ENCODE results near the gene PLEKHJ1. TPM values are rescaled to one million over a fixed set of nuclear protein-coding genes. Genes with fewer than 3 reads are reported as not detected.
A peak's percentile ranks its signal among the peaks of the same experiment; 100 is the strongest.

Gene PLEKHJ1
- total RNA-seq, 1 donor from 2014 or later = 116 TPM

- H3K27ac Mint-ChIP-seq = peak overlapping the region; percentile 20
- H3K27me3 Mint-ChIP-seq = no peaks in the 10 kb centered on the region
- H3K36me3 Mint-ChIP-seq (ENCODE audit: insufficient read depth) = peaks cover under 1% of the 10 kb centered on the region
- no peak for TF ChIP-seq CTCF (IDR thresholded peaks at IDR 0.05; ENCODE audit: unreplicated experiment)
- peak overlapping the region; percentile 21 for H3K4me3 Mint-ChIP-seq (ENCODE audit: low read depth)
- H3K4me1 Mint-ChIP-seq (ENCODE audit: low read depth) = peaks cover 3% of the 10 kb centered on the region
- no peak for DNase-seq (ENCODE audit: low spot score, unreplicated experiment)
- H3K9me3 Mint-ChIP-seq (ENCODE audit: low read depth) = no peaks in the 10 kb centered on the region
These were observed 30.3 kb upstream of the PLEKHJ1 start for GRCh38 chr19:2266183-2266993.

GRCh38 chr19:2261438-2262172, 25.5 kb upstream of the PLEKHJ1 start:
- Mint-ChIP-seq H3K4me3 (ENCODE audit: low read depth) (no peak overlapping the region), H3K36me3 (ENCODE audit: insufficient read depth) (no peaks in the 10 kb centered on the region), H3K27me3 (no peaks in the 10 kb centered on the region), H3K27ac (no peak overlapping the region), H3K9me3 (ENCODE audit: low read depth) (no peaks in the 10 kb centered on the region), H3K4me1 (ENCODE audit: low read depth) (no peaks in the 10 kb centered on the region)
- TF ChIP-seq CTCF (IDR thresholded peaks at IDR 0.05; ENCODE audit: unreplicated experiment) = peak; percentile 55
- DNase-seq (ENCODE audit: low spot score, unreplicated experiment) = no peak

GRCh38 chr19:2260341-2260805, 24.2 kb upstream of the PLEKHJ1 start:
- Mint-ChIP-seq H3K27ac (no peak overlapping the region), H3K36me3 (ENCODE audit: insufficient read depth) (no peaks in the 10 kb centered on the region), H3K27me3 (no peaks in the 10 kb centered on the region), H3K9me3 (ENCODE audit: low read depth) (no peaks in the 10 kb centered on the region), H3K4me1 (ENCODE audit: low read depth) (no peaks in the 10 kb centered on the region), H3K4me3 (ENCODE audit: low read depth) (no peak overlapping the region)
- DNase-seq (ENCODE audit: low spot score, unreplicated experiment) = no peak
- no peak for TF ChIP-seq CTCF (IDR thresholded peaks at IDR 0.05; ENCODE audit: unreplicated experiment)

GRCh38 chr19:2259336-2259735, 23.2 kb upstream of the PLEKHJ1 start:
- no peaks in the 10 kb centered on the region for H3K4me1 Mint-ChIP-seq (ENCODE audit: low read depth)
- no peaks in the 10 kb centered on the region for H3K36me3 Mint-ChIP-seq (ENCODE audit: insufficient read depth)
- H3K9me3 Mint-ChIP-seq (ENCODE audit: low read depth) = no peaks in the 10 kb centered on the region
- TF ChIP-seq CTCF (IDR thresholded peaks at IDR 0.05; ENCODE audit: unreplicated experiment) = no peak
- no peak overlapping the region for H3K27ac Mint-ChIP-seq
- no peak overlapping the region for H3K4me3 Mint-ChIP-seq (ENCODE audit: low read depth)
- no peaks in the 10 kb centered on the region for H3K27me3 Mint-ChIP-seq
- no peak for DNase-seq (ENCODE audit: low spot score, unreplicated experiment)

GRCh38 chr19:2255982-2256685, 20.0 kb upstream of the PLEKHJ1 start, which contains the start of gene JSRP1:
JSRP1 (minus strand) TSS chr19:2256417; CDS start chr19:2255314, 1,103 bp downstream.
- no peaks in the 10 kb centered on the region for H3K9me3 Mint-ChIP-seq (ENCODE audit: low read depth)
- peak within 1 kb of the TSS; percentile 60 for H3K27ac Mint-ChIP-seq
- no peak for TF ChIP-seq CTCF (IDR thresholded peaks at IDR 0.05; ENCODE audit: unreplicated experiment)
- H3K36me3 Mint-ChIP-seq (ENCODE audit: insufficient read depth) = no peaks in the 10 kb centered on the region
- peaks cover 3% of the 10 kb centered on the region for H3K4me1 Mint-ChIP-seq (ENCODE audit: low read depth)
- no peak for DNase-seq (ENCODE audit: low spot score, unreplicated experiment)
- peaks cover 4% of the 10 kb centered on the region for H3K27me3 Mint-ChIP-seq
- H3K4me3 Mint-ChIP-seq (ENCODE audit: low read depth) = no peak within 1 kb of the TSS

All from progenitor cell of endocrine pancreas (in vitro differentiated cells).